NT2/D1 (cell line): ENCODE measurements around the gene ISYNA1.

Experiments
- DNase-seq: peaks from one replicate; pipeline ENCODE4 v3.0.0-alpha.2; 2011; ENCODE audit warnings: low read depth, low spot score
- H3K27me3 ChIP-seq: 2 replicates; pipeline ENCODE4 v1.6.0; 2011; ENCODE audit warnings: mild to moderate bottlenecking; ENCODE audit not compliant: insufficient read length, insufficient read depth
- H3K36me3 ChIP-seq: 2 replicates; pipeline ENCODE4 v1.6.1; 2011; ENCODE audit warnings: mild to moderate bottlenecking, low read length, mixed read lengths; ENCODE audit not compliant: insufficient read depth, insufficient read length
- H3K4me1 ChIP-seq: 2 replicates; pipeline ENCODE4 v1.5.1; 2011; ENCODE audit not compliant: insufficient read depth, insufficient read length
- H3K4me3 ChIP-seq: 2 replicates; pipeline ENCODE4 v1.5.1; 2011; ENCODE audit warnings: low read depth; ENCODE audit not compliant: insufficient read length
- H3K9ac ChIP-seq: 2 replicates; pipeline ENCODE4 v1.6.0; 2011; ENCODE audit warnings: low read depth; ENCODE audit not compliant: insufficient read length
- H3K9me3 ChIP-seq: 2 replicates; pipeline ENCODE4 v1.5.1; 2011; ENCODE audit warnings: mild to moderate bottlenecking, low read length; ENCODE audit not compliant: insufficient read depth
- SUZ12 ChIP-seq: IDR thresholded peaks from 2 replicates; pipeline ENCODE4 v1.6.1; 2011; ENCODE audit not compliant: insufficient read length, insufficient read depth; ENCODE audit errors: extremely low read depth
- YY1 ChIP-seq: IDR thresholded peaks from 2 replicates; pipeline ENCODE4 v1.6.1; 2011; ENCODE audit not compliant: insufficient read length, insufficient read depth
- ZNF274 ChIP-seq: IDR thresholded peaks from 2 replicates; pipeline ENCODE4 v1.6.1; 2011; ENCODE audit warnings: mild to moderate bottlenecking, low read depth, low read length

Gene ISYNA1

GRCh38 chr19:18441804-18442788 is 4.2 kb upstream of the ISYNA1 start:
- H3K4me1 ChIP-seq: peaks cover 34% of the 10 kb centered on the region

DNA sequence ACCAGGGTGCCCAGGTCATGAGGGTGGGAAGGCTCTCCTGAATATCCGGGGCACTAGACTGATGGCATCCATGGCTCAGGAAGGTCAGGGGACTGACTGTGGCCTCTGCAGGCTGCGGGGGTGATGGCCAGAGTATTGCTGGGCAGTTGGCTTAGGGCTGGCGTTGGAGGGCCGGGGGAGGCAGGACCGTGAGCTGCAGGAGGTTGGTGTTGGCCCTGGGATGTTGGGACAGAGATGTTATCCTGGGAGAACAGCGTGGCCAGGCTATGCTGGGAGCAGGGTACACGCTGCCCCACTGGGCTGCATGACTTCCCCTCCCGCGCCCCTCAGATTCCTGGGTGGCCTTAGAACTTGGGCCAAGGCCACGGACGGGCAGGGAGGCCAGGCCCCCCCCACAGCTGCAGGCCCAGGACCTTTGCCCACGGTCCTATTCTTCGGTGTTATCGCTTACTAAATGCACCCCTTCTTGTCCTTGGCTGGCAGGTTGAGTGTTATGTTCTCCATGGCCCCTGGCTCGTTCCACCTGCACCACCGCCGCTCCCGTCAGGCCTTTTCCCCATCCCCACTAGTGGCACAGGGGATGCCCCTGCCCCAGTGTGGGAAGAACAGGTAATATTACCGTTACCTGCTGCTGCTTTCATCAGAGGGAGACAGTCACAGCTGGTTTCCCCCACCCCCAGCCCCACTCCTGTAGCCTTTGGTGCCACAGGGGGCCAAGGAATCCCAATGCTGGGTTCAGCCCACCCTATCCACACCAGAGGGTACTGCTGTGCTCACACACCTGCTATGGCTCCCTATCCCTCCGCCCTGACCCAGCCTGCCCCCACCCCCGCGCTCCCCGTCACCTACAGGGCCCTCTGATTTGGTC is 3.2 kb upstream of the ISYNA1 start:
- H3K27me3 ChIP-seq: no peaks in the 10 kb centered on the region
- TF ChIP-seq ZNF274: no peak
- no peak for TF ChIP-seq SUZ12
- TF ChIP-seq YY1: no peak
- H3K9ac ChIP-seq: peak overlapping the region; percentile 12
- DNase-seq: no peak
- H3K4me1 ChIP-seq: peaks cover 31% of the 10 kb centered on the region
- no peaks in the 10 kb centered on the region for H3K9me3 ChIP-seq
- peaks cover 33% of the 10 kb centered on the region for H3K36me3 ChIP-seq
- no peak overlapping the region for H3K4me3 ChIP-seq

More at GRCh38 chr19:18441804-18442788, 4.2 kb upstream of the ISYNA1 start:
- peaks cover 37% of the 10 kb centered on the region for H3K36me3 ChIP-seq
- H3K27me3 ChIP-seq: no peaks in the 10 kb centered on the region
- no peak for TF ChIP-seq YY1
- no peak for TF ChIP-seq ZNF274
- no peak for TF ChIP-seq SUZ12
- no peak overlapping the region for H3K4me3 ChIP-seq
- no peaks in the 10 kb centered on the region for H3K9me3 ChIP-seq
- H3K9ac ChIP-seq: no peak overlapping the region
- no peak for DNase-seq

DNA sequence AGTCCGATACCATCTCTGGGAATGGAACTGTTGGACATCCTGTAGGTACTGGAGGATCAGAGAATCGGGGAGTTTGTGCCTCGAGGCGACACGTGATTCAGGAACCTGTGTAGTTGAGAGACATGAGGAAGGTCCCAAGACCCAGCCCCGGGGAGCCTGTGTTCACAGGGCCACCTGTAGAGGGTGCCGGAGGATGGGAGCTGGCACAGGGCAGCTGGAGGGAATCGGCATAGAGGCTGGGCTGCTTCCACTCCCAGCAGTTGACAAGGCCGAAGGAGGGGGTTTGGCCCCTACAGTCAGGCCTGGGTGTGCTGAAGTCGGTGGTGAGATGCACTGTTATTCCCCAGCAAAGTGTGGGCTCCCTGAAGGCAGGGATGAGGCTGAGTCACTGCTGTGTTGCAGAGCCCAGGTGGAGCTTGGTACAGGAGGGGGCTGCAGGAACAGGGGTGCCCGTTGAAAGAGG is 2.5 kb upstream of the ISYNA1 start:
- DNase-seq: no peak

GRCh38 chr19:18439910-18440237 is 1.9 kb upstream of the ISYNA1 start:
- Histone ChIP-seq H3K9me3 (no peaks in the 10 kb centered on the region), H3K36me3 (peaks cover 36% of the 10 kb centered on the region), H3K9ac (peak overlapping the region; percentile 79), H3K4me3 (no peak overlapping the region), H3K27me3 (no peaks in the 10 kb centered on the region), H3K4me1 (peaks cover 40% of the 10 kb centered on the region)
- DNase-seq: no peak
- TF ChIP-seq SUZ12: no peak
- TF ChIP-seq YY1: no peak
- no peak for TF ChIP-seq ZNF274

More for the DNA sequence above, 2.5 kb upstream of the ISYNA1 start:
- no peak for TF ChIP-seq ZNF274
- TF ChIP-seq SUZ12: no peak
- TF ChIP-seq YY1: no peak
- Histone ChIP-seq H3K9ac (peak overlapping the region; percentile 12), H3K36me3 (peaks cover 33% of the 10 kb centered on the region), H3K27me3 (no peaks in the 10 kb centered on the region), H3K9me3 (no peaks in the 10 kb centered on the region), H3K4me3 (no peak overlapping the region), H3K4me1 (peaks cover 36% of the 10 kb centered on the region)

DNA sequence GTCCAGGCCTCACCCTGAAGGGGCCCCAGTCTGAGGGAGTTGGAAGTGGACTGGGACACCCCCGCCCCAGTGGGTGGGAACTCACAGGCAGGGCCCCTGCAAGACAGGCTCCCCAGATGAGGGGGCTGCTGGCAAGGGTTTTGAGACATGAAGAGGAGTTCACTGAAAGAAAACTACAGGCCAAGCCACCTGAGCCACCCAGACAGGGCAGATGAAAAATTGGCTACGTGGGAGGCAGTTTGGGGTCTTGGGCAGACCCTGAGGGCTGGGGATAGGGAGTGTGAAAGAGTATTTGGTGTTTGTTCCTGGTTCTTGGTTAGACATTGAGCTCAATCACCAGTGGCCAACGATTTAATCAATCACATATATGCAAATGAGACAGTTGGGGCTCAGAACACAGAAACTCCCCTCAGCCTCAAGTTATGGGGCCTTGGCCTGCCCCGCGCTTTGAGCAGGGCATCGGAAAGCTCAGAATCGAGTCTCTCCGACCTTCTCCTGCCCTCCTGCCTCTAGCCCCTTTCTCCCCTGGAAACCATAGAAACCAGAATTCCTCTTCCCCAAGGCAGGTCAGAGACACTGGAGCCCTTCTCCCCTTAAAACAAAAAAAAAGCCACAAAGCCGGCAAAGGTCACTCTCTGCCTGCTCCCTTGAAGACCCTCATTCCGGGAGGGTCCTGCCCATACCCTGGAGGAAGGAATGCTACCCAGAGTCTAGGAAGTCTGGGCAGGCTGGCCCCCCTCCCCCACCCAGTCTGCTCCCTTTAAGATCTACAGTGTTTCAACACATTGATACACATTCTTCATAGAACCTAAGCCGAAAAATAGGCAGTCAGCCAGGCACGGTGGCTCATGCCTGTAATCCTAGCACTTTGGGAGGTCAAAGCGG is 1.3 kb upstream of the ISYNA1 start:
- H3K4me3 ChIP-seq: peak overlapping the region; percentile 29
- no peak for DNase-seq
- H3K27me3 ChIP-seq: no peaks in the 10 kb centered on the region
- peaks cover 40% of the 10 kb centered on the region for H3K4me1 ChIP-seq
- H3K9ac ChIP-seq: peak overlapping the region; percentile 79
- TF ChIP-seq SUZ12 (no peak), ZNF274 (no peak), YY1 (no peak)
- no peaks in the 10 kb centered on the region for H3K9me3 ChIP-seq
- peaks cover 36% of the 10 kb centered on the region for H3K36me3 ChIP-seq

GRCh38 chr19:18438331-18439024 is 545 bp upstream of the ISYNA1 start:
- Histone ChIP-seq H3K27me3 (no peaks in the 10 kb centered on the region), H3K9me3 (no peaks in the 10 kb centered on the region), H3K36me3 (peaks cover 28% of the 10 kb centered on the region), H3K4me3 (peak overlapping the region; percentile 41), H3K4me1 (peaks cover 42% of the 10 kb centered on the region), H3K9ac (peak overlapping the region; percentile 94)
- DNase-seq: no peak
- TF ChIP-seq SUZ12 (no peak), YY1 (no peak), ZNF274 (no peak)
